KMS-11 (cell line): ENCODE results near the gene TEX48.

Source experiments
- H2AFZ ChIP-seq: fragments of 200-600 bp; sonication (generic); 2 replicates; pipeline ENCODE4 v1.6.1; 2016; ENCODE audit warnings: antibody characterized with exemption, mixed run types, low read depth
- H3K27ac ChIP-seq: fragments of 200-600 bp; sonication (generic); 2 replicates; pipeline ENCODE4 v1.6.1; 2016; ENCODE audit warnings: mild to moderate bottlenecking, mixed run types
- H3K27me3 ChIP-seq: fragments of 200-600 bp; sonication (generic); 2 replicates; pipeline ENCODE4 v1.6.1; 2017; ENCODE audit warnings: mild to moderate bottlenecking, low read depth, mixed run types, moderate library complexity; ENCODE audit not compliant: insufficient read depth
- H3K36me3 ChIP-seq: fragments of 200-600 bp; sonication (generic); 2 replicates; pipeline ENCODE4 v1.6.1; 2017; ENCODE audit warnings: mild to moderate bottlenecking, mixed run types; ENCODE audit not compliant: insufficient read depth
- H3K4me1 ChIP-seq: fragments of 200-600 bp; sonication (generic); 2 replicates; pipeline ENCODE4 v1.6.1; 2016; ENCODE audit warnings: mild to moderate bottlenecking, low read depth, mixed run types; ENCODE audit not compliant: poor library complexity, severe bottlenecking
- H3K4me2 ChIP-seq: fragments of 200-600 bp; sonication (generic); 2 replicates; pipeline ENCODE4 v1.7.0; 2016; ENCODE audit warnings: mild to moderate bottlenecking, mixed run types
- H3K4me3 ChIP-seq: fragments of 200-600 bp; sonication (generic); IDR thresholded peaks from 2 replicates; pipeline ENCODE4 v1.6.1; 2017; ENCODE audit warnings: low read depth, low read length, mixed read lengths; ENCODE audit not compliant: insufficient read depth
- H3K79me2 ChIP-seq: fragments of 200-600 bp; sonication (generic); 2 replicates; pipeline ENCODE4 v1.6.1; 2016; ENCODE audit warnings: low read depth, mixed run types; ENCODE audit not compliant: insufficient read depth
- H3K9ac ChIP-seq: fragments of 200-600 bp; sonication (generic); 2 replicates; pipeline ENCODE4 v1.6.1; 2016; ENCODE audit warnings: mild to moderate bottlenecking, mixed run types
- H4K20me1 ChIP-seq: fragments of 200-600 bp; sonication (generic); 2 replicates; pipeline ENCODE4 v1.6.1; 2016; ENCODE audit warnings: mild to moderate bottlenecking, mixed run types; ENCODE audit not compliant: insufficient read depth
- TF ChIP-seq, protein P1 (sequence below): fragments of 200-600 bp; sonication (generic); conservative IDR thresholded peaks from 2 replicates; pipeline ENCODE4 v1.6.1; 2017; ENCODE audit warnings: low read depth, mild to moderate bottlenecking, antibody characterized with exemption, low read length, moderate library complexity, mixed read lengths

The TEX48 gene

GRCh38 chr9:114676901-114677300 lies 5.1 kb downstream of the TEX48 start:
- H3K4me1 ChIP-seq = peaks cover 4% of the 10 kb centered on the region
- H3K36me3 ChIP-seq = no peaks in the 10 kb centered on the region
- no peaks in the 10 kb centered on the region for H3K27me3 ChIP-seq
- H3K4me2 ChIP-seq = no peak overlapping the region
- no peaks in the 10 kb centered on the region for H3K79me2 ChIP-seq
- H2AFZ ChIP-seq = no peak overlapping the region
- H3K27ac ChIP-seq = no peak overlapping the region
- TF ChIP-seq, protein P1, sequence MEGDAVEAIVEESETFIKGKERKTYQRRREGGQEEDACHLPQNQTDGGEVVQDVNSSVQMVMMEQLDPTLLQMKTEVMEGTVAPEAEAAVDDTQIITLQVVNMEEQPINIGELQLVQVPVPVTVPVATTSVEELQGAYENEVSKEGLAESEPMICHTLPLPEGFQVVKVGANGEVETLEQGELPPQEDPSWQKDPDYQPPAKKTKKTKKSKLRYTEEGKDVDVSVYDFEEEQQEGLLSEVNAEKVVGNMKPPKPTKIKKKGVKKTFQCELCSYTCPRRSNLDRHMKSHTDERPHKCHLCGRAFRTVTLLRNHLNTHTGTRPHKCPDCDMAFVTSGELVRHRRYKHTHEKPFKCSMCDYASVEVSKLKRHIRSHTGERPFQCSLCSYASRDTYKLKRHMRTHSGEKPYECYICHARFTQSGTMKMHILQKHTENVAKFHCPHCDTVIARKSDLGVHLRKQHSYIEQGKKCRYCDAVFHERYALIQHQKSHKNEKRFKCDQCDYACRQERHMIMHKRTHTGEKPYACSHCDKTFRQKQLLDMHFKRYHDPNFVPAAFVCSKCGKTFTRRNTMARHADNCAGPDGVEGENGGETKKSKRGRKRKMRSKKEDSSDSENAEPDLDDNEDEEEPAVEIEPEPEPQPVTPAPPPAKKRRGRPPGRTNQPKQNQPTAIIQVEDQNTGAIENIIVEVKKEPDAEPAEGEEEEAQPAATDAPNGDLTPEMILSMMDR = no peak
- H4K20me1 ChIP-seq = no peaks in the 10 kb centered on the region
- no peak overlapping the region for H3K9ac ChIP-seq
- no peak overlapping the region for H3K4me3 ChIP-seq

DNA sequence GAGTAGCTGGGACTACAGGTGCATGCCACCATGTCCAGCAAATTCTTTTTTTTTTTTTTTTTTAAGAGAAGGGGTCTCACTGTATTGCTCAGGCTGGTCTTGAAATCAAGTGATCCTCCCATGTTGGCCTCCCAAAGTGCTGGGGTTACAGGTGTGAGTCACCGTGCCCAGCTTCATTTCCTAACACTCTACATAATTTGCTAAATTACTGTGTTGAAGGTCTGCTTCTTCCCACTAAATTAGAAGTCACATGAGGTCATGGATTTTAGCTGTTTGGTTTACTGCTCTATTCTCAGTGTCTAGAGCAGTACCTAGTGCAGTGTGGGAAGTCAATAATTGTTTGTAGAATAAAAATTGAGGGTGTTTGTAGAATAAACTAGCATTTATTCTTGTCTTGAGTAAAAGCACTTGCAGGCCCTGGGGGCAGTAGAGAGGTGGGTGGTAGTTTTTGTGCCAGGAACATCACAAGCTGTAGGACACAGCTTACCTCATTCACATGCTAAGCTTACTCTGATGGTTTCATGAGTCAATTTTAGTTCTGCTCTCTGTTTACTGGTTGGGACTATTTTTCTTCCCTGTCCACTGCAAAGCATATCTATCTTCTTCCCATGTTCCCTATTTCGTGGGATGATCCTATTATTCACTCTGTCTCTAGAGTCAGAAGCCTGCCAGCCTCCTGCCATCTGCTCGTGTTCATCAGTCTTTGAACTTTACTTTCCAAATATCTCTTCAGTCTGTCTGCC lies 7.0 kb downstream of the TEX48 start:
- no peak overlapping the region for H3K4me3 ChIP-seq
- no peaks in the 10 kb centered on the region for H3K4me1 ChIP-seq
- H3K27me3 ChIP-seq = no peaks in the 10 kb centered on the region
- H4K20me1 ChIP-seq = no peaks in the 10 kb centered on the region
- H3K36me3 ChIP-seq = no peaks in the 10 kb centered on the region
- TF ChIP-seq, protein P1 = no peak
- no peak overlapping the region for H3K27ac ChIP-seq
- H3K9ac ChIP-seq = no peak overlapping the region
- H3K79me2 ChIP-seq = no peaks in the 10 kb centered on the region
- no peak overlapping the region for H2AFZ ChIP-seq
- H3K4me2 ChIP-seq = no peak overlapping the region

- Histone ChIP-seq H3K79me2 (no peaks in the 10 kb centered on the region), H2AFZ (no peak overlapping the region), H4K20me1 (no peaks in the 10 kb centered on the region), H3K4me1 (no peaks in the 10 kb centered on the region), H3K9ac (no peak overlapping the region), H3K36me3 (no peaks in the 10 kb centered on the region), H3K27me3 (no peaks in the 10 kb centered on the region), H3K27ac (no peak overlapping the region), H3K4me3 (no peak overlapping the region), H3K4me2 (no peak overlapping the region)
- TF ChIP-seq, protein P1 = no peak
Observed at GRCh38 chr9:114674076-114674797, 7.8 kb downstream of the TEX48 start.

DNA sequence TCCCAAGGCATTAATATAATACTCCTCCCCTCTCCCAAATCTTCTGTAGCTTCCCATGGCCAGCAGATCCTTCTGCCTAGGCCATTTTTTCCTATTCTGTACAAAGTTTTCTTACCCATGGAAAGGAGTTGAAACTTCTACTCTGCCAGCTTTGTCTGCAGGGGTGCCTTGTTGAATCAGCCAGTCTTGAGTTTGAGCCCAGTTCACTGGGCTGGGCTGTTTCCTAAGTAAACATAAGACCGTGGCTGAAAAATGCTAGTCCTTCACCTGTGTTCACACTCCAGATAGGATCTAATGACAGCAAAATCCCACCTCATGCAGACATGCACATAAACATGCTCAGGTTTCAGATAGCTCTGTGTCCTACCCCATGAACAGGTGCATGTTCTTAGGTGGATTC lies 10.4 kb downstream of the TEX48 start:
- TF ChIP-seq, protein P1 = no peak
- Histone ChIP-seq H3K79me2 (no peaks in the 10 kb centered on the region), H3K27me3 (no peaks in the 10 kb centered on the region), H3K4me1 (no peaks in the 10 kb centered on the region), H2AFZ (no peak overlapping the region), H3K36me3 (no peaks in the 10 kb centered on the region), H3K4me2 (no peak overlapping the region), H3K9ac (no peak overlapping the region), H3K4me3 (no peak overlapping the region), H3K27ac (no peak overlapping the region), H4K20me1 (no peaks in the 10 kb centered on the region)
